ENCODE measurements around the gene C14orf132.

GRCh38 chr14:96091149-96091693 is 52.1 kb downstream of the C14orf132 start:
- no peak for TF ChIP-seq POLR2A (IDR thresholded peaks at IDR 0.05; ENCODE audit: low read depth, low read length)
- no peak for TF ChIP-seq SPI1 (IDR thresholded peaks at IDR 0.05; ENCODE audit: low read depth, low read length)
- TF ChIP-seq POLR2AphosphoS5 (IDR thresholded peaks at IDR 0.05; ENCODE audit: low read depth, low read length): no peak
- TF ChIP-seq PAX5 (IDR thresholded peaks at IDR 0.05; ENCODE audit: insufficient read depth, low read length, severe bottlenecking): no peak
- TF ChIP-seq TAF1 (IDR thresholded peaks at IDR 0.05; ENCODE audit: low read depth, low read length): no peak
- TF ChIP-seq POU2F2 (IDR thresholded peaks at IDR 0.05; ENCODE audit: low read depth, low read length): no peak
